HG03457 (cell line): ENCODE data around the gene WDR47.

Experiments used
- ATAC-seq: cut with Tn5 transposase; IDR thresholded peaks from one replicate; pipeline ENCODE4 v1.9.1; 2021; ENCODE audit warnings: moderate number of reproducible peaks; ENCODE audit not compliant: unreplicated experiment

The WDR47 gene

GRCh38 chr1:109041621-109042468, at the start of gene WDR47:
Gene WDR47, minus strand, starts transcription at chr1:109042102. Its CDS starts 18,590 bp downstream, at chr1:109023512.
- peak; percentile 94 for ATAC-seq

GRCh38 chr1:109091078-109091838, 49.4 kb upstream of the WDR47 start:
- peak; percentile 35 for ATAC-seq

GRCh38 chr1:109090196-109091077, 48.5 kb upstream of the WDR47 start, which contains the start of gene TMEM167B:
Gene TMEM167B, plus strand, starts transcription at chr1:109090764. Its CDS starts 109 bp downstream, at chr1:109090873.
- peak; percentile 87 for ATAC-seq

GRCh38 chr1:109089242-109090015, 47.5 kb upstream of the WDR47 start:
- ATAC-seq, result no peak

GRCh38 chr1:109084563-109085517, 42.9 kb upstream of the WDR47 start:
- ATAC-seq, result no peak

GRCh38 chr1:109083923-109084322, 42.0 kb upstream of the WDR47 start:
- no peak for ATAC-seq

GRCh38 chr1:109083501-109083900, 41.6 kb upstream of the WDR47 start:
- ATAC-seq, result no peak

- ATAC-seq, result no peak
Measured at GRCh38 chr1:109080441-109081082, 38.7 kb upstream of the WDR47 start.

GRCh38 chr1:109079240-109079622, 37.3 kb upstream of the WDR47 start:
- no peak for ATAC-seq

GRCh38 chr1:109078317-109078716, 36.4 kb upstream of the WDR47 start:
- ATAC-seq, result no peak

- peak; percentile 97 for ATAC-seq
Measured at GRCh38 chr1:109075531-109076490, 33.9 kb upstream of the WDR47 start, which contains the start of gene TAF13. Gene TAF13, minus strand, starts transcription at chr1:109076003. Its CDS starts 56 bp downstream, at chr1:109075947.

GRCh38 chr1:109069294-109069693, 27.4 kb upstream of the WDR47 start:
- ATAC-seq, result no peak

GRCh38 chr1:109067883-109068282, 26.0 kb upstream of the WDR47 start:
- no peak for ATAC-seq

GRCh38 chr1:109065137-109065536, 23.2 kb upstream of the WDR47 start:
- ATAC-seq, result no peak

GRCh38 chr1:109061183-109061582, 19.3 kb upstream of the WDR47 start:
- no peak for ATAC-seq

- ATAC-seq, result no peak
Measured at GRCh38 chr1:109060707-109061106, 18.8 kb upstream of the WDR47 start.

- no peak for ATAC-seq
Measured at GRCh38 chr1:109059026-109059425, 17.1 kb upstream of the WDR47 start.
